K562 (cell line): ENCODE results near the gene THSD8. TPM values are rescaled to one million over a fixed set of nuclear protein-coding genes. Genes with fewer than 3 reads are reported as not detected.

ENCODE experiments used
- ARHGAP35 ChIP-seq: fragments of 450-650 bp; IDR thresholded peaks from 2 replicates; pipeline ENCODE4 v1.6.1; 2018; ENCODE audit not compliant: partially characterized antibody
- CHD2 ChIP-seq: IDR thresholded peaks from 2 replicates; pipeline ENCODE4 v1.6.1; 2011; ENCODE audit warnings: low read depth, low read length
- DMBX1 ChIP-seq: fragments of 250-450 bp; sonication (Bioruptor Pico); IDR thresholded peaks from 2 replicates; pipeline ENCODE4 v1.8.0; 2022; ENCODE audit warnings: inconsistent platforms, mild to moderate bottlenecking, moderate library complexity, borderline replicate concordance
- E2F4 ChIP-seq: sonication (generic); formaldehyde crosslinking; IDR thresholded peaks from 2 replicates; pipeline ENCODE4 v1.8.0; 2022; ENCODE audit warnings: mild to moderate bottlenecking, low read depth, missing genetic modification reagents
- HEY1 ChIP-seq: fragments of 250-450 bp; sonication (Bioruptor Pico); IDR thresholded peaks from 2 replicates; pipeline ENCODE4 v1.5.0; 2020; ENCODE audit warnings: mild to moderate bottlenecking, moderate library complexity, borderline replicate concordance
- NFIC ChIP-seq: fragments of 450-650 bp; IDR thresholded peaks from 2 replicates; pipeline ENCODE4 v1.6.1; 2017; ENCODE audit warnings: mild to moderate bottlenecking, inconsistent platforms
- RAD21 ChIP-seq, 2 experiments: fragments of 250-450 bp in 1 of 2; fragments of 450-650 bp in 1 of 2; sonication (Bioruptor Pico) in 1 of 2; formaldehyde crosslinking in 1 of 2; IDR thresholded peaks in 1 of 2; conservative IDR thresholded peaks in 1 of 2; 2 replicates each; pipeline versions ENCODE4 v1.4.0 to v1.8.0; 2020 to 2022; ENCODE audit warnings: mild to moderate bottlenecking in 2 of 2, moderate library complexity in 1 of 2
- SMC3 ChIP-seq: conservative IDR thresholded peaks from 2 replicates; pipeline ENCODE4 v1.6.1; 2011; ENCODE audit warnings: low read depth, low read length, improper control_type of control experiment; ENCODE audit not compliant: insufficient read depth
- SPI1 ChIP-seq: IDR thresholded peaks from 2 replicates; pipeline ENCODE4 v1.6.1; 2011; ENCODE audit warnings: low read depth, low read length, control low read depth, borderline replicate concordance
- ZBTB40 ChIP-seq, 2 experiments: fragments of 450-650 bp in 1 of 2; sonication (generic) in 1 of 2; formaldehyde crosslinking in 1 of 2; IDR thresholded peaks; 2 replicates each; pipeline versions ENCODE4 v1.7.1 to v1.9.0; 2016 to 2022; ENCODE audit warnings: inconsistent platforms in 1 of 2, mild to moderate bottlenecking in 1 of 2, missing genetic modification reagents in 1 of 2
- ZFP30 ChIP-seq: fragments of 250-450 bp; sonication (Bioruptor Pico); IDR thresholded peaks from 2 replicates; pipeline ENCODE4 v1.8.0; 2022; ENCODE audit warnings: moderate library complexity, mild to moderate bottlenecking, inconsistent platforms, borderline replicate concordance
- ZKSCAN3 ChIP-seq: fragments of 250-450 bp; sonication (Bioruptor Pico); IDR thresholded peaks from 2 replicates; pipeline ENCODE4 v1.4.0; 2020
- ZNF395 ChIP-seq: fragments of 200-800 bp; sonication (Bioruptor generic); IDR thresholded peaks from 2 replicates; pipeline ENCODE4 v1.6.1; 2017; ENCODE audit warnings: missing genetic modification characterization, missing compliant biosample characterization
- ZNF589 ChIP-seq: fragments of 200-800 bp; sonication (Bioruptor generic); IDR thresholded peaks from 2 replicates; pipeline ENCODE4 v1.6.1; 2016; ENCODE audit warnings: low read depth, missing genetic modification characterization, missing compliant biosample characterization
- polyA plus RNA-seq, 8 experiments: library from polyadenylated mRNA; depleted of rRNA in 4 of 8; stranded (reverse) in 5 of 8; unstranded in 3 of 8; fragments of >200 nt; fragmentation: Nextera tagmentation in 2 of 8; fragmentation: Illumina TruSeq in 1 of 8; extraction: Ambion mirVana in 2 of 8; extraction: Trizol in 1 of 8; gene quantifications; 2 replicates each; pipeline versions ENCODE4 v1.2.1 to v1.2.3, GENCODE V29; 2011 to 2014; ENCODE audit warnings: inconsistent platforms in 1 of 8, missing spikeins in 1 of 8
- total RNA-seq, 7 experiments: library from RNA; depleted of rRNA in 6 of 7; stranded (reverse); fragments of >200 nt in 6 of 7; fragmentation: Illumina TruSeq in 2 of 7; extraction: Trizol in 2 of 7; gene quantifications; 2 replicates each; pipeline versions ENCODE4 v1.2.1 to v1.2.3, GENCODE V29; 2011 to 2021; ENCODE audit warnings: low replicate concordance in 1 of 7

THSD8 gene
- total and polyA plus RNA-seq, 9 of the 15 experiments (the other 6 are each of a cell fraction or from before 2014, with no cell fraction given) = 8.4 to 42.4 (median 19.9) TPM; not detected in 2

GRCh38 chr19:12796146-12797071 is 5.5 kb upstream of the THSD8 start (continued):
- TF ChIP-seq ZBTB40 (IDR thresholded peaks at IDR 0.05) (0 out of 2 replicates have a peak, but pooled peaks have one; percentile 21), ZBTB40 (CRISPR knock-in tag; IDR thresholded peaks at IDR 0.05) (no peak), DMBX1 (CRISPR knock-in tag) (peak; percentile 40; the same call in 1 of the 2 replicates), NFIC (no peak; the same call in 1 of the 2 replicates), ZNF589 (CRISPR knock-in tag) (no peak), SMC3 (peak; percentile 95), ZNF395 (CRISPR knock-in tag) (no peak), HEY1 (no peak), RAD21 (CRISPR knock-in tag; conservative IDR thresholded peaks at IDR 0.05 in 1 of 2, IDR thresholded peaks at IDR 0.05 in 1 of 2) (peak; percentile 95 to 98), CHD2 (0 out of 2 replicates have a peak, but pooled peaks have one; percentile 2), SPI1 (no peak), ZFP30 (no peak), E2F4 (no peak), ARHGAP35 (no peak), ZKSCAN3 (CRISPR knock-in tag) (no peak)
